GM12878 (cell line): ENCODE data around the gene INPP5D. TPM values are rescaled to one million over a fixed set of nuclear protein-coding genes. Genes with fewer than 3 reads are reported as not detected.

Experiments
- ATAC-seq: fragments of 200-7000 bp; cut with Tn5 transposase; 3 replicates; pipeline ENCODE4 v1.9.1; 2020; ENCODE audit warnings: mild to moderate bottlenecking, moderate library complexity
- BruUV-seq: library from RNA; stranded (reverse); fragments of 400-500 nt; replicated peaks from 2 replicates; lab custom pipeline; 2021; lab: Mats Ljungman, UMichigan
- CTCF ChIA-PET: fragments of 300-600 bp; sonication (Branson Sonifier 250); formaldehyde crosslinking; extraction: SDS; loops from one replicate; lab custom pipeline; 2021; ENCODE audit warnings: inconsistent platforms; lab: Yijun Ruan, JAX
- POLR2A ChIA-PET: fragments of 350-600 bp; formaldehyde crosslinking; extraction: SDS; loops from one replicate; lab custom pipeline; 2021; ENCODE audit warnings: inconsistent platforms; lab: Charles Lee
- RAD21 ChIA-PET: fragments of 300-600 bp; sonication (Branson Sonifier 250); formaldehyde crosslinking; loops from one replicate; lab custom pipeline; 2023; ENCODE audit warnings: antibody characterized with exemption; ENCODE audit not compliant: unreplicated experiment; lab: Charles Lee
- SMC1A ChIA-PET: fragments of 300-600 bp; sonication (Branson Sonifier 250); formaldehyde crosslinking; loops from one replicate; lab custom pipeline; 2023; ENCODE audit not compliant: unreplicated experiment, uncharacterized antibody; lab: Charles Lee
- DNase-seq: peaks from one replicate; pipeline ENCODE4 v3.0.0-alpha.2; 2011; ENCODE audit warnings: low read depth, low spot score
- FAIRE-seq: peaks from 3 replicates; lab custom pipeline; 2011; peaks lifted over from hg19 to GRCh38; lab: Jason Lieb, UNC
- H2AFZ ChIP-seq: 2 replicates; pipeline ENCODE4 v1.6.0; 2011; ENCODE audit warnings: low read depth, low read length, control low read depth; ENCODE audit not compliant: control insufficient read depth
- H3K27ac ChIP-seq: 2 replicates; pipeline ENCODE4 v1.5.1; 2011; ENCODE audit warnings: control low read depth; ENCODE audit not compliant: control insufficient read depth, insufficient read depth
- H3K27me3 ChIP-seq, 2 experiments: replicated peaks in 1 of 2; 2 replicates each; pipeline versions ENCODE4 v1.6.0 to v1.6.1; 2011; ENCODE audit warnings: low read length in 1 of 2; ENCODE audit not compliant: control insufficient read depth in 2 of 2, insufficient read depth in 2 of 2
- H3K36me3 ChIP-seq, 2 experiments: 2 replicates each; pipeline ENCODE4 v1.5.1; 2011; ENCODE audit warnings: low read length in 1 of 2; ENCODE audit not compliant: control insufficient read depth in 2 of 2, insufficient read depth in 2 of 2
- H3K4me1 ChIP-seq: 2 replicates; pipeline ENCODE4 v1.6.1; 2011; ENCODE audit warnings: mild to moderate bottlenecking, low read length, moderate library complexity, mixed read lengths; ENCODE audit not compliant: control insufficient read depth, insufficient read depth
- H3K4me2 ChIP-seq: 2 replicates; pipeline ENCODE4 v1.6.0; 2011; ENCODE audit warnings: control low read depth; ENCODE audit not compliant: control insufficient read depth, insufficient read depth
- H3K4me3 ChIP-seq: fragments of 200-600 bp; sonication (generic); 2 replicates; pipeline ENCODE4 v1.5.1; 2016
- H3K79me2 ChIP-seq: 2 replicates; pipeline ENCODE4 v1.6.0; 2011; ENCODE audit warnings: low read length; ENCODE audit not compliant: control insufficient read depth, insufficient read depth
- H3K9ac ChIP-seq: 2 replicates; pipeline ENCODE4 v1.8.0; 2011; ENCODE audit warnings: low read length, control low read depth, mixed read lengths; ENCODE audit not compliant: control insufficient read depth, insufficient read depth
- H3K9me3 ChIP-seq: replicated peaks from 3 replicates; pipeline ENCODE4 v1.5.1; 2011; ENCODE audit warnings: mild to moderate bottlenecking, low read length; ENCODE audit not compliant: control insufficient read depth, insufficient read depth
- H4K20me1 ChIP-seq: 2 replicates; pipeline ENCODE4 v1.6.0; 2011; ENCODE audit not compliant: control insufficient read depth, insufficient read depth
- ATF2 ChIP-seq: IDR thresholded peaks from 2 replicates; pipeline ENCODE4 v1.6.1; 2012; ENCODE audit warnings: low read length, inconsistent platforms
- ATF3 ChIP-seq: IDR thresholded peaks from 2 replicates; pipeline ENCODE4 v1.6.1; 2011; ENCODE audit warnings: low read depth, mild to moderate bottlenecking, low read length, moderate library complexity, borderline replicate concordance; ENCODE audit errors: extremely low read depth
- BACH1 ChIP-seq: fragments of 450-650 bp; IDR thresholded peaks from 2 replicates; pipeline ENCODE4 v1.6.1; 2017; ENCODE audit warnings: mild to moderate bottlenecking, borderline replicate concordance
- BHLHE40 ChIP-seq, 2 experiments: fragments of 450-650 bp in 1 of 2; IDR thresholded peaks; 2 replicates each; pipeline ENCODE4 v1.6.1; 2011 to 2017; ENCODE audit warnings: low read depth in 2 of 2, borderline replicate concordance in 1 of 2, improper control_type of control experiment in 1 of 2, low read length in 1 of 2, mild to moderate bottlenecking in 1 of 2
- BRCA1 ChIP-seq: IDR thresholded peaks from 2 replicates; pipeline ENCODE4 v1.6.1; 2011; ENCODE audit warnings: low read depth, low read length, improper control_type of control experiment
- CREM ChIP-seq: IDR thresholded peaks from 2 replicates; pipeline ENCODE4 v1.6.1; 2014; ENCODE audit warnings: antibody characterized with exemption, low read depth
- ETV6 ChIP-seq, 2 experiments: fragments of 450-650 bp in 1 of 2; IDR thresholded peaks in 1 of 2; conservative IDR thresholded peaks in 1 of 2; 2 replicates each; pipeline ENCODE4 v1.6.1; 2014; ENCODE audit warnings: antibody characterized with exemption in 1 of 2, borderline replicate concordance in 1 of 2, low read depth in 1 of 2, mild to moderate bottlenecking in 1 of 2, moderate library complexity in 1 of 2
- HSF1 ChIP-seq: fragments of 150-350 bp; IDR thresholded peaks from 2 replicates; pipeline ENCODE4 v1.6.1; 2014; ENCODE audit warnings: mild to moderate bottlenecking, low read depth, low read length
- IRF4 ChIP-seq: IDR thresholded peaks from 2 replicates; pipeline ENCODE4 v1.6.1; 2011; ENCODE audit warnings: low read depth, low read length
- JUND ChIP-seq: IDR thresholded peaks from 2 replicates; pipeline ENCODE4 v1.6.1; 2012; ENCODE audit warnings: low read depth, mild to moderate bottlenecking, low read length, improper control_type of control experiment, moderate library complexity
- MTA2 ChIP-seq: fragments of 450-650 bp; IDR thresholded peaks from 2 replicates; pipeline ENCODE4 v1.6.1; 2016; ENCODE audit warnings: low read depth, mild to moderate bottlenecking, moderate library complexity
- NR2C1 ChIP-seq: fragments of 450-650 bp; IDR thresholded peaks from 2 replicates; pipeline ENCODE4 v1.6.1; 2017; ENCODE audit warnings: antibody characterized with exemption, mild to moderate bottlenecking, moderate library complexity
- RCOR1 ChIP-seq: conservative IDR thresholded peaks from 2 replicates; pipeline ENCODE4 v1.6.1; 2012; ENCODE audit warnings: low read depth, low read length, improper control_type of control experiment
- SKIL ChIP-seq: fragments of 450-650 bp; IDR thresholded peaks from 2 replicates; pipeline ENCODE4 v1.6.1; 2017; ENCODE audit warnings: mild to moderate bottlenecking, low read depth, inconsistent platforms; ENCODE audit not compliant: poor library complexity, severe bottlenecking
- SP1 ChIP-seq: IDR thresholded peaks from one replicate; pipeline ENCODE4 v1.6.1; 2011; ENCODE audit warnings: low read depth, low read length
- ZBTB33 ChIP-seq: fragments of 450-650 bp; IDR thresholded peaks from 2 replicates; pipeline ENCODE4 v1.6.1; 2017; ENCODE audit warnings: mild to moderate bottlenecking
- WGBS: methylation state at CpG from one replicate; pipeline ENCODE4 v1.1.6; 2016; ENCODE audit warnings: low lambda C conversion rate; ENCODE audit not compliant: insufficient replicate concordance, insufficient coverage; ENCODE audit errors: missing lambda C conversion rate; 5-methylcytosine and 5-hydroxymethylcytosine counted together
- in situ Hi-C: fragments of 300-500 bp; cut with MboI; formaldehyde crosslinking; loops from 9 replicates; pipeline ENCODE4 v1.14.3; 2018; ENCODE audit warnings: mixed read lengths
- intact Hi-C: fragments of 100-400 bp; cut with micrococcal nuclease; formaldehyde crosslinking; loops from one replicate; pipeline ENCODE4 v1.14.2; 2022; ENCODE audit not compliant: unreplicated experiment
- polyA plus RNA-seq, 11 experiments: library from polyadenylated mRNA; depleted of rRNA in 4 of 11; unstranded in 6 of 11; stranded (reverse) in 5 of 11; fragments of >200 nt; fragmentation: Nextera tagmentation in 4 of 11; fragmentation: Illumina TruSeq in 1 of 11; extraction: Ambion mirVana in 4 of 11; extraction: Trizol in 1 of 11; gene quantifications; 1 replicate in 1 of 11; 2 replicates in 10 of 11; pipeline versions ENCODE4 v1.2.1 to v1.2.3, GENCODE V29; 2011 to 2016; ENCODE audit warnings: inconsistent platforms in 2 of 11, missing spikeins in 2 of 11, low read depth in 1 of 11
- total RNA-seq, 4 experiments: library from RNA; depleted of rRNA in 3 of 4; stranded (reverse); fragments of >200 nt in 3 of 4; fragmentation: Illumina TruSeq in 1 of 4; extraction: Trizol in 1 of 4; gene quantifications; 2 replicates each; pipeline versions ENCODE4 v1.2.1 to v1.2.3, GENCODE V29; 2013 to 2021

INPP5D gene
- total and polyA plus RNA-seq, 10 of the 15 experiments (the other 5 are each of a cell fraction or from before 2014, with no cell fraction given), result 11.8 to 139 (median 88.8) TPM

GRCh38 chr2:233210281-233210680, 150.1 kb downstream of the INPP5D start:
- no peak overlapping the region for H3K9ac ChIP-seq
- H3K4me1 ChIP-seq, result no peaks in the 10 kb centered on the region; the same call in 1 of the 2 replicates
- peaks cover 8 to 16% of the 10 kb centered on the region in 2 experiments for H3K36me3 ChIP-seq
- no TSS peak for BruUV-seq
- CTCF ChIA-PET, result interaction anchor here (0.6 to 1.8 kb wide), 4 partner anchors 14 to 268 kb away, joined by 3 to 4 read pairs (median 3); no protein-coding TSS in a partner anchor
- no peaks in the 10 kb centered on the region for H3K9me3 ChIP-seq
- intact Hi-C loops (no loop called here), in situ Hi-C loops (no loop called here)
- POLR2A ChIA-PET, result no interaction called here
- no peaks in the 10 kb centered on the region for H3K27me3 ChIP-seq
- H2AFZ ChIP-seq, result no peak overlapping the region
- RAD21 ChIA-PET, result no interaction called here
- SMC1A ChIA-PET, result interaction anchor here (1.1 kb wide), 2 partner anchors 8 to 13 kb away, joined by 5 read pairs; no protein-coding TSS in a partner anchor
- no peaks in the 10 kb centered on the region for H3K79me2 ChIP-seq
- H3K4me2 ChIP-seq, result no peak overlapping the region
- H3K27ac ChIP-seq, result no peak overlapping the region
- TF ChIP-seq BHLHE40 (IDR thresholded peaks at IDR 0.05; ENCODE audit: borderline replicate concordance in 1 of 2, low read depth in 2 of 2, low read length in 1 of 2) (no peak), ATF2 (no peak), BACH1 (no peak), ZBTB33 (no peak), NR2C1 (no peak), HSF1 (no peak), MTA2 (no peak), RCOR1 (no peak), IRF4 (no peak), JUND (no peak), SP1 (no peak), BRCA1 (no peak), SKIL (no peak), CREM (no peak), ETV6 (conservative IDR thresholded peaks at IDR 0.05 in 1 of 2, IDR thresholded peaks at IDR 0.05 in 1 of 2; ENCODE audit: borderline replicate concordance in 1 of 2, low read depth in 1 of 2) (no peak), ATF3 (no peak)
- H3K4me3 ChIP-seq, result no peak overlapping the region
- FAIRE-seq (no peak), ATAC-seq (no peak; the same call in 2 of the 3 replicates), DNase-seq (no peak)
- no peaks in the 10 kb centered on the region for H4K20me1 ChIP-seq
- 89% methylated on average over 8 of the region's 8 CpGs for WGBS
